ENCODE measurements around the gene COLQ.
"Not testable (repeated sequence)": the region's sequence is repeated elsewhere in the genome, so short reads cannot be mapped to it uniquely, and the experiment has no call there.

The COLQ gene

DNA sequence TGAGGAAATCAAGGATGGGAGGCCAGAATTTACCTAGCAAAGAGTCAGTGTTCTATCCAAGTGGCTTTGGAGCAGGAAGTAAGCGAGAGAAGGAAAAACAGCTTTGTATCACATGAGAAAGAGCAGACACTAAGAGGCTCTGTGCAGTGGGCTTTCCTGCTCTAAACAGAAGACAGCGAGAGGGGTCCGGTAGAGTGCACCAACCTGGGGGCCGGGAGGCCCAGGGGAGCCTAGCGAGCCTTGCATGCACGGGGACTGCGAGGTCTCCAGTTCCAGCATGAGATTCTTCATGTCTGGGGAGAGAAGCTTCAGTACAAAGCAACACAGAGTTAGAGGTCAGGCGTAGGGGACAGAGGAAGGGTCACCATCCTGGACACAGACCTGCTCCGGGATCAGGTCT is 33.5 kb downstream of the COLQ start:
- no peak for DNase-seq

DNA sequence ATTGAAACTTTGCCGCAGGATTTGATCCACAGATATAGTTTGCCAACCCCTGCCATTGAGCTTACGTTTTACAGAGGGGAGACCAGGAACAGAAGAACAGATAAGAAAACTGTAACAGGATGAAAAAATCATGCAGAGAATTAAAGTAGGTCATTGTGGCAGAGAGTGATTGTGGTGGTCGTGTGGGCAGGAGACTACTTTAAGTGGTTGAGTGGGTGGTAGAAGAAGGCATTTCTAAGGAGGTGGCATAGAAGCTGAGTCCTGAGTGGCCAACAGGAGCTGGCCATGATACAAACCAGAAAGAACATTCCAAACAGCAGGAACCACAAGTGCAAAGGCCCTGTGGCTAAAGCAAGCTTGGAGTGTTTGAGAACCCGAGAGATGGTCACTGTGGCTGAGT is 34.5 kb downstream of the COLQ start:
- DNase-seq = no peak

DNA sequence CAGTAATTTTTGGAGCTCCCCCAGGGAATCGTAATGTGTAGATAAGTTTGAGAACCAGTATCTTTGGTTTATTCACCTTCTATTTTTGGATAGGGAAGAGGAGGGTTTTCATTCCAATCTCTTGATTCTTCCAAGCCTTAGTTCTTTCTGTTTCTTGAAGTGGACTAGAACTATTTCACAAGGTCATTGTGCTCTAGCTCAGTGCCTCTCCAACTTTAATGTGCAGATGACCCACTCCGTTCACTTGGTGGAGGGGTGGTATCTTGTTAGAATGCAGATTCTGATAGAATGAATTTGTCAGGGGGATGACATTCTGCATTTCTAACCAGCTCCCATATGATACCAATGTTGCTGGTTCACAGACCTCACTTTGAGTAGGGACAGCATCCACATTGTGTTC is 35.5 kb downstream of the COLQ start:
- no peak for DNase-seq

- not testable (repeated sequence) for DNase-seq
Observed at GRCh38 chr3:15484551-15484950, 37.0 kb downstream of the COLQ start.

GRCh38 chr3:15479400-15480224 is 41.9 kb downstream of the COLQ start:
- DNase-seq = no peak

GRCh38 chr3:15478640-15478979 is 42.9 kb downstream of the COLQ start:
- no peak for DNase-seq

GRCh38 chr3:15477951-15478639 is 43.4 kb downstream of the COLQ start:
- DNase-seq = no peak

DNA sequence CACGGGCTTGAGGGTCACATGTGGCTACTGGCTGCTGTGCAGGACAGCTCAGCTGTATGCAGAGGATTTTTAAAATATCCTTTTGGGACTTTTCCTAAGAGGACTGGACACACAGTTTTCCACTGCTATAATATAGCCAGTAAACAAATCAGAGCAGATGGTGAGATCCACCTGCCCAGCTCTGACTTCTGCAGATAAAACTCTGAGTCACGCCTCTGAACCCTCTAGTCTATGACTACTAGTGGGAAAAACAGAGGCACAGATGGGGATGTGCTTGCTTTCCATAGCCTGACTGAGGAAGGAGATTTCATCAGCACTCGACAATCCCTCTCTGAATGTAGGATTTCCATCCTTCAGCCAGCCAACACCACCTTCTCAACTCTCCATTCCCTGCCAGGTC is 45.1 kb downstream of the COLQ start:
- DNase-seq = no peak

DNA sequence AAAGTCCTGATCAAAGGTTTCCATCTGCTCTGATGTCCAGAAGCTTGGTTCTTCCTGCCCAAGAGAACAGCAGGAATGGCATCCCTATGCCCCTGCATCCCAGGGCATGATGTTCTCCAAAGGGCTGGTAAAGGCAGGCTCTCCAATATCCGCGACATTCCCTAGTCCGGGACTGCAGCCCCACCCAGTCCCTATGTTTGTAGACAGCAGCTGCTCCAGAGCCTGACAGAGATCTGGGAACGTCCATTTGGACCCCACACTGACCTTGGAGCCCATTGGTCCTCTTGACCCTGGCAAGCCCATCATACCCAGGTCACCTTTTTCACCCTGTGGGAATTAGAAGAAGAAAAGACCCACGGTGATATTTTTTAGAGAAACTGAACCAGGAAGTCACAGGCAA is 46.3 kb downstream of the COLQ start:
- no peak for DNase-seq

- DNase-seq = no peak
Observed at GRCh38 chr3:15471861-15472260, 49.6 kb downstream of the COLQ start.

DNA sequence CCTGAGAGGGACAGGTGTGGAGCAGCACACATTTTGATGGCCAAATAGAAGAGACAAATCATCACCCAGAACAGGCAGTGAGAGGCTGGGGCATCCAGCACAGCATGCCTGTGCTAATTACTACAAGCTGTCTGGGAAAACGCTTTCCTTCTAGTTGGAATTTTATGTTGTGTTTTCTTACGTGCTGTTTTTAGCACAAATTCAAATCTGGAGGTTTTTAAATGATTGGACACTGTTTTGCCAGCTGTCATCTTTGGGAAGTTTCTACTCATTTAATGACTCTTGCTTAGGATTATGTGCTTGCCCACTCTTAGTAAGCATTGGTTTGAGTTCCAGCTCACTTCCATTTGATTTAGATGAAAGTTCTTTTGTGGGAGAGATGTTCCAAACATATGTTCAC is 50.7 kb downstream of the COLQ start:
- DNase-seq = no peak

- no peak for DNase-seq
Observed at GRCh38 chr3:15470261-15470660, 51.2 kb downstream of the COLQ start.

GRCh38 chr3:15467227-15468181 is 54.0 kb downstream of the COLQ start:
- DNase-seq = no peak

DNA sequence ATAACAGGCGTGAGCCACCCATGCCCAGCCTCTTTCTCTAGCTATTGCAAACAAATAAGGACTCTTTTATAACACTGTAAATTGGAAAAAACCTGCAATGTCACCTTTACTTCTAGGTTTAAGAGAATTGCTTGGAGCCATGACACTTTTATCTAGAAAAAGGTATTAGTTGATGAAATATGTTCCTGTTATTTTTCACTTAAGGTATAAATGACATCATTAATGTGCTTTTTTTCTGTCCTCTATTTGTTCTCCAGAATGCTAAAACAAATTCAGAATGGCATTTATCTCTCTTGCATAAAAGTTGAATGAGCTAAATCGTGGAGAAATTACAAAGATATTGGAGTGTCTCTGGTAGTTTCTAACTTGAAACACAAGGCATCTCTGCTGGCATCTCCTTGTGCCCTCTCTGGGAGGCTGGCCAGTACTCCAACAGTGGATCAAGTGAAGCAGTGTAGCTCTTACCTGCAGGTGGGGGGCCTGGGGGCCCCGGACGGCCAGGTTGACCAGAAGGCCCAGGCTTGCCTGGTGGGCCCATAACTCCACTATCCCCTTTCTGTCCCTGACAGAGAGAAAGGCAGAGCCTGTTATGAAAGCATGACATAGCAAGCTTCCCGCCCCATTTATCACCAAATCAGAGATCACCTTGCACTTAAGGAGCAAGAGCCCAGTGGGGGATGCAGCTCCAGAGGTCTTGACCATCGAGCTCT is 55.5 kb downstream of the COLQ start:
- DNase-seq = no peak

DNA sequence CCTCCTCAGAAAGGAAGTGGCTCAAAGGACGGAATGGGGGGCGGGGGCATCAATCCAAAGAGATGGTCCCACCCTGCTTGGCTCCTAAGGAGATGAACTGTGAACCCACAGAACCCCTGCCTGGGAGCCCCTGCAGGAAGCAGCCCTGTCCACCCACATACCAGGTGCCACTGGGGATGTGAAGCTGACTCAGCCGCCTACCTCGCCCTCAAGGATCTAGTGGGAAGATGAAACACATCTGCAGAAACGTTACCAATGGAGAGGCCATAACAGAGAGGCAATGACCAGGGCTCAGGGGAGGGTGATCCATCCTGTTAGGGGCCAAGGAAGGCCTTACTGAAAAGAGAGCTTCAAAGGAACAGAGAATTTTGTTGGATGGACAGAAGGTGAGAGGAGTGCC is 59.1 kb downstream of the COLQ start:
- DNase-seq = no peak

GRCh38 chr3:15460891-15461531 is 60.5 kb downstream of the COLQ start:
- DNase-seq = no peak

DNA sequence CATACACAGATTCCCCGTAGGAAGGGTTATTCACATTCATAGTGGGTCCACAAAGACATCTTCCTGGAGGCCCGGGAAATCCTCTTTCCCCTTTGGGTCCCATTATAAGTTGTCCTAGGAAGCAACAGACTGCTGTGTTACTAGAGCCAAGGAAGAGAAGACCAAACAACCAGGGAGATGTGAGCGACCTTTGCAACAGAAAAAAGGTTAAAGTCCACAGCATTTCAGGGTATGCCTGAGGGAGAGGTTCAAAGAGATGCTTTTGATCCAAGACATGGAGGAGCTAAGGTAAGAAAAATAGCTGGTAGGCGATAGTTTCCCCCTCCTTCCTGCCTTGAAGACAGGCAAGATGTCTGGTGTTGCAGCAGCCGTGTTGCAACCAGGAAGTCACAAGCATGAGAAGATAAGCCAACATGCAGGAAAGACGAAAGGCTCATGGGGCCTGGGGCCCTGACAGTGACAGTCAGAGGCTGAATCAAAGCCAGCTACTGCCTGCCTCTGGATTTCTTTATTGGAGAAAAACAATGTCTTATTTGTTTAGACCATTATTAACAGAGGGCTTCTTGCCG is 63.2 kb downstream of the COLQ start:
- no peak for DNase-seq

- DNase-seq = not testable (repeated sequence)
Observed at GRCh38 chr3:15456915-15457314, 64.6 kb downstream of the COLQ start.

DNA sequence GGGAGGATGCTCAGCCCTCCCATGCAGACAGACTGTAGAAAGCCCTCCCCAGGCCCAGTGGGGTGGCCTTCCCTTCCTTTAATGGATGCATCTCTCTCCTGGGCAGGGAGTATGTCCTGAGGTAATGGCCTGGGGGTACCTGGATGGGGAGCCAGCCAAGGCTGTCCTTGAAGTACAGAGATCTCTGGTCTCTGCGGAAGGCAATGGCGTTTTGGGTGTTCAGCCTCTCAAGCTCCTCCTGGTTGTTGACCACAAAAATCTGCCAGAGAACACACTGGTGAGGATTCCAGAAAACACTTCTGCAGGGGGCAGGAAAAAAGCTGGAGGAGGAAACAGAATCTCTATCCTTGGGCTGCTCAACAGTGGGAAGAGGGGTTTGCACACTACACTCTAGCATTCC is 65.2 kb downstream of the COLQ start:
- no peak for DNase-seq

DNA sequence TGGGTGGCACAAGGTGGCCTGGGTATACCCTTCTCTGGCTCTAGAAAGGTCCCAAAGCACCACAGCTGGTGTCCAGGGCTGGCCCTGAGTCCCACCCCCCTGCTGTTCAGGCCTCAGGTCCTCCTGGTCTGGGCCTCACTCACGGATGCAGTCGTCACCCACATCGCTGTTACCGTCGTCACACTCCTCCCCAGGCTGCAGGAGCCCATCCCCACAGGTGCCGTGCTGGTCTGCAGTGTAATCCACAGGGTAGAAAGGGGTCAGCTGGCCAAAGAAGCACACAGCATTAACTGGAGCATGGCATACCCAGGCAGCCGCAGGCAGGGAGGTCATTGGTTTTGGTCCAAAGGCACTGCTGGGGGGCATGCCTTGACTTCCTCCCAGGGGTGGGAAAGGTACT is 65.8 kb downstream of the COLQ start:
- no peak for DNase-seq

GRCh38 chr3:15454965-15455364 is 66.5 kb downstream of the COLQ start:
- DNase-seq = no peak

All from NCI-H345 (cell line).